HG02763 (cell line): ENCODE results near the gene PDSS1.

Source experiments
- ATAC-seq: cut with Tn5 transposase; IDR thresholded peaks from one replicate; pipeline ENCODE4 v1.9.1; 2021; ENCODE audit warnings: mild to moderate bottlenecking, moderate library complexity; ENCODE audit not compliant: unreplicated experiment

PDSS1 gene

DNA sequence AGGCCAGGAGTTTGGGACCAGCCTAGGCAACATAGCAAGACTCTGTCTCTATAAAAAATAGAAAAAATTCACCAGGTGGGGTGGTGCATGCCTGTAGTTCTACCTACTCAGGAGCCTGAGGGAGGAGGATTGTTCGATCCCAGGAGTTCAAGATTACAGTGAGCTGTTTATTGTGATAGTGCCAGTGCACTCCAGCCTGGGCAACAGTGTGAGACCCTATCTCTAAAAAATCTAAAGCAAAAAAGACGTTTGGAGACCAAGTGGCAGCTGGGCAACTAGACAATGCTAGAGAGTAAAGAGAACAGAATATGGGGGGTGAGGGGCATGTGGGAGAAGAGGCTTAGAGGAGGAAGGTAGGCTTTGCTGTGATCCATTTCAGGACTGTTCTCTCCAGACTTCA, 1.4 kb downstream of the PDSS1 start:
- no peak for ATAC-seq

DNA sequence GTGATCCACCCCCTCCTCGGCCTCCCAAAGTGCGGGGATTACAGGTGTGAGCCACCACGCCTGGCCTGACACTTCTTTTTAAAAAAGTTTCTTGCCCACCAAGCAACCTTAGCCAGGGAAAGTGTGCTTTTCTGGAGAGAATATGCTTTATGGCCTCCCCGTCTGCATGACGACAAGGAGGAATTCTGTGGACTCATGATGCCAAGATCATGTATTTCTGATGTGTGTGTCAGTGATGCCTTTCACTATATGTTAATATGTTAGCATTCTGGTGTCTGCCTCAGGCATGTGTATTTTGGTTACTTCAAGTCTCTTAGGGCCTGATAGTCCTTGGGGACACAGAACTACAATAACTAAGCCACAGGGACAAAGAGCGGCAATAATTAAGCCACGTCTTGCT, 2.1 kb downstream of the PDSS1 start:
- ATAC-seq: no peak

DNA sequence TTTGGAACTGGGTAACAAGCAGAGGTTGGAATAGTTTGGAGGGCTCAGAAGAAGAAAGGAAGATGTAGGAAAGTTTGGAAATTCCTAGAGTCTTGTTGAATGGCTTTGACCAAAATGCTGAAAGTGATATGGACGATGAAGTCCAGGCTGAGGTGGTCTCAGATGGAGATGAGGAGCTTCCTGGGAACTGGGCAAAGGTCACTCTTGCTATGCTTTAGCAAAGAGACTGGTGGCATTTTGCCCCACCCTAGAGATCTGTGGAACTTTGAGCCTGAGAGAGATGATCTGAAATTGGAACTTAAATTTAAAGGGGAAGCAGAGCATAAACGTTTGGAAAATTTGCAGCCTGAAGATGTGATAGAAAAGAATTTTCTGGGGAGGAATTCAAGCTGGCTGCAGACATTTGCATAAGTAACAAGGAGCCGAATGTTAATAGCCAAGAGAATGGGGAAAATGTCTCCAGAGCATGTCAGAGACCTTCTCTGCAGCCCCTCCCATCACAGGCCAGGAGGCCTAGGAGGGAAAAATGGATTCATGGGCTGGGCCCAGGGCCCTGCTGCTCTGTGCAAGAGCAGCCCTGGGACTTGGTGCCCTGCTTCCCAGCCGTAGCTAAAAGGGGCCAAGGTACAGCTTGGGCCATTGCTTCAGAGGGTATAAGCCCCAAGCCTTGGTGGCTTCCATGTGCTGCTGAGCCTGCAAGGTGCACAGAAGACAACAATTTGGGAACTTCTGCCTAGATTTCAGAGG, 3.6 kb downstream of the PDSS1 start:
- no peak for ATAC-seq

DNA sequence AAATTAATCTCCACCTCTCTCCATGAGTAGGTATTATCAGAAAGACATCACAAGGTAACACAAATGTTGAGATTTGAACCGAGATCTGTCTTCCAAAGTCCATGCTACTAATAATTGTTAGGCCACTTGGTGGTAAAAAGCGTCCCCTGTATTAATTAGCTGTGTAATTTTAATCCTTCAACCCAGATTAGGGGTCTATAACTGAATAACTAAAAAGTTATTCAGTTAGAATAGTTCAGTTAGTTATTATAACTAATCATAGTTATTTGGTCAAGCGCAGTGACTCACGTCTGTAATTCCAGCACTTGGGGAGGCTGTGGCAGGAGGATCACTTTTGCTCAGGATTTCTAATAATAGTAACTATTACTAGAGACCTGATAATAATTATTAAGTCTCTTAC, 5.6 kb downstream of the PDSS1 start:
- no peak for ATAC-seq

DNA sequence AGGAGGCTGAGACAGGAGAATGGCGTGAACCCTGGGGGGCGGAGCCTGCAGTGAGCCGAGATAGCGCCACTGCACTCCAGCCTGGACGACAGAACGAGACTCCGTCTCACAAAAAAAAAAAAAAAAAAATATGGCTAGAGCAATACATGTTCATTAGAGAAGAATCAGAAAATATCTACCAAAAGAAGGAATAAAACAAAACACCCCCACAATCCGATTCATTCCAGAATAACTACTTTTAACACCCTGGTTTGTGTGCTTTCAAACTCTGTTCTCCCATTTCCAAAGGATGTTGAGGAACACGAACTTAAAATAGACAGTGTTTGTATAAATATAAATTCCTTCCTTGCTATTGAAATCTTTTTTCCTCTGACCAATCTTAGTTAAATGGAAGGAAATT, 6.5 kb downstream of the PDSS1 start:
- ATAC-seq: no peak

DNA sequence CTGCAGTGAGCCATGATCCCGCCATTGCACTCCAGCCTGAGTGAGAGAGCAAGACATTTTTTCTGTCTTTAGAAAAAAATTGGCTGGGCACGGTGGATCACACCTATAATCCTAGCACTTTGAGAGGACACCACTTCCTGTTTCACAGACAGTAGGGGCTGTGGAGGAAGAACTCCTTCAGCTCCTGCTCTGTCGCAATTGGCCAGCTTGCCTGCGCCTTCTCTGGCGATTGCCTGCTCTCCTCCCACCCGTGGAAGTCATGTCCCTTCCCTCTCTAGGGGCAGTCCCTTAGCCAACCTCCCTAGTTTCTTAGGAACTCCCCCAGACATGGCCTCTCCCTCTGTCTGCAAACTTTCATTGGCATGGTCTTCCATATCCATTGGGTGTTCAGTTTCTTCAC, 8.7 kb downstream of the PDSS1 start:
- ATAC-seq: no peak

DNA sequence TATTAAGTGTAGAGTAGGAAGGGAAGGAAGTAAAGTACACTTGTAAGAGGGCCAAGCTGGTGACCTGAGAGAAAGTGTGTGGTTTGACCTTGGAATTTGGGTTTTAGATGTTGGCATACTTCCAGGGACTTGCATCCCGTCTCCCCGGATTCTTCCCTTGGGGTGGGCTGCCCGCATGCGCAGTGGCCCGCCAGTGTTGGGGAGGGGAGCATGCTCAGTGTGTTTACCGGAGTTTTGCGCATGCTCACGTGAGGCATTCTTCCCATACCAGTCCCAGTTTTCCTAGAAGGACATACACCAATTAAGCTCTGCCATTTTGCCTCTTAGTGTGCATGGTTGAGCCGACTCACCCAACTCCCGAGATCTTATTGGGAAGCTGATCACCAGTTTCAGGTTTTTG, 9.4 kb downstream of the PDSS1 start:
- ATAC-seq: no peak

DNA sequence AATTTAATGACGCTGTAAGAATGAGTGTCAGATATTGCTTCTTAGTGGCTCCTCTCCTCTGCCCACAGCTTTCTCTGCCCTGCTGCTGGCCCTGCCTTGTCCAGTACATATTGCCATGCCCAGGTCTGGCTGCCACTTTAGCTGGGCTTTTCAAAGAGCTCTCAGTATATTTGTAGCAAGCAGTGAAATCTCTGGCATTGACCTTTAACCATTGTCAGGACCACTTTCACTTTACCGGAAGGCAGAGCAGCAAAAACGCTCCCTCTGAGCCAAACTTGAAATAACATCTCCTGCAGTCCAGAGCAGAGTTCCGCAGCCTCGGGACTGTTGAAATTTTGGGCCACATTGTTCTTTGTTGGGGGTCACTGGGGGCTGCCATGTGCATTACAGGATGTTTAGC, 13.8 kb downstream of the PDSS1 start:
- ATAC-seq: no peak

DNA sequence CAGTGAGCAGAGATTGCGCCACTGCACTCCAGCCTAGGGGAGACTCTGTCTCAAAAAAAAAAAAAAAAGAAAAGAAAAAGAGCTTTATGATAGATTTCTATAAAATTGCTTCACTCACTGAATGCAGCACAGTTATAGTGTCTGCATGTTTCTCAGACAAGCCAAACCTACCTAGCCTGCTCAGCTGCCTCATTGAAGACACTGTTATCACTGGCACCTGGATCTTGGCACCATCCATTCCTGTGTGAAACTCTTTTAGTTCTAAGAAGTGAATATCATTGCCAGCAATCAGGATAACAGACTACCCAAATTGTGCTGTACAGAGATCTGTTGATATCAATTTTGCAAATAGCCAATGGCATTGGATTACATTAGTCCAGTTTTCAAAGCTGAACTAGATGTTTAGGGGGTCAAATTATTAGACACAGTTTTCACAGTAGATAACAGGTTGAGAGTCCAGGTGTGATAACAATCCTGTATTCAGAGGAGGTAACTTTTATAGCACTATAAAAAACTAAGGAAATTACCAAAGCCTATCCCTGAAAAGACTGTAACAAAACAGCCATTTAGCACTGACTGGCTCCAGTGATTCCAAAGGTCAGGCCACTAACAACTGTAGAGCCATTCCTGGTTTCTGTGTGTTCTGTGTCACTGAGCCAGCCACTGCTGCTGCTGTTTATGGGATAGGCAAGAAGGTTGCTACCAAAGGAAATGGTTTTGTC, 17.1 kb downstream of the PDSS1 start:
- ATAC-seq: no peak

DNA sequence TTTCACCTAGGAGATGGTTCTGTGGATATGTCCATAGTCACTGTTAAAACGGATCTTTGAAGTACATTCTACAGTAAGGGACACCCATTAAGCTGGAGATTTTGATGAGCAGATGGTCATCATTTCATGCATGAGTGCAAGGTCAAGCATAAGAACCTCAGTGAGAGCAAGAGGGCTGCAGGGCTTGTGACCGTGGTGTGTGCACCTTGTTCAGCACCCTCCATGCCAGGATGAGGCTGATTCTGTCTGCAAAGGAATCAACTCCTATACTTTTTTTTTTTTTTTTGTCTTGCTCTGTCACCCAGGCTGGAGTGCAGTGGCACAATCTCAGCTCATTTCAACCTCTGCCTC, 17.6 kb downstream of the PDSS1 start:
- ATAC-seq: no peak

DNA sequence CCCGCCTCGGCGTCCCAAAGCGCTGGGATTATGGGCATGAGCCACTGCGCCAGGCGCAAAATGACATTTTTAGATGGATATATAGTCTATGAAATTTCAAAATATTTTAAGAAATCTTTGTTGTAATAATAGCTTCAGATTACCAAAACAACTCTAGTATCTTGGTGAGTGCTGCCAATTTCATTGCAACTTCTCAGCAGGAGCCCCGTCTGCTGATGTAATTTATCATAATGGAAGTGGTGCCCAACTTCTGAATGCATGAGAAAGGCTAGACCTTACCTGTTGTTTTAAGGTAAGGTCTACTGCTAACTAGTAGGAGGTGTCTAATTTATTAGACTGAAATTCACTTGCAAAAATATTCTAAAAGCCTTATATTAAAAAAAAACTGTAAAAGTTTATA, 20.0 kb downstream of the PDSS1 start:
- no peak for ATAC-seq

DNA sequence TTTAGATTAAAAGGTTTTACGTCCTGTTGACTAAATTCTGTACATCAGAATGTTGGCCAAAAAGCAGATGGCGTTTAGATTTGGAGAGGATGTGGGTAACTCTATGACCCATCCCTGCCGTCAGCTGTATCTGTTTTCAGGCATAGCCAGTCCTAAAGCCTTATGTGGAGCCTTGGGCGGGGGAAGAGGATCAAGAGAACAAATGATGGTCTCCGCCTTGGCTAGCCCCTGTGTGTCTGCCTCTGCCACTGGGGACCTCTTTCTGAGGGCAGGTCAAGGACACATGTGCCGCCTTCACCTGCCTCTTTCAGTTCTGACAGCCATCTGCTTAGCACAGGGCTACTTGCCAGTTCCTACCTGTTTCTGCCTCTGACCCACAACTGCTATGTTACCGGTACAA, 24.1 kb downstream of the PDSS1 start:
- ATAC-seq: no peak

DNA sequence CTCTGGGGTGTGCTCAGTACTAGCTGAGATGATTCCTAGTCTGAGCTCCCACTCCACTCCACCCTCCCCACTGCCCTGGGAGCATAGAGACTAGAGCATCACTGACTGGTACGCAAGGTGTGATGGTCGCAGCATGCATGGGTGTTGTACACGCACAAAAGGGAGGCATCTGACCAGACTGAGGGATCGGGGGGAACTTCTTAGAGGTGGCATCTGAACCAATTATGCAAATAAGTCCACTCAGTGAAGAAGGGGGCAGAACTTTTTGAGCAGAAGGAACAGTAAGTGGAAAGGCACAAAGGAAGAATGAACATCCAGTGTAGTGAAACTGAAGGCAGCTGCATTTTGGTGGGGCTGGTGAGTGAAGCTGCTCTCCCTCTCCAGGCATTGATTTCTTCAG, 25.5 kb downstream of the PDSS1 start:
- no peak for ATAC-seq

DNA sequence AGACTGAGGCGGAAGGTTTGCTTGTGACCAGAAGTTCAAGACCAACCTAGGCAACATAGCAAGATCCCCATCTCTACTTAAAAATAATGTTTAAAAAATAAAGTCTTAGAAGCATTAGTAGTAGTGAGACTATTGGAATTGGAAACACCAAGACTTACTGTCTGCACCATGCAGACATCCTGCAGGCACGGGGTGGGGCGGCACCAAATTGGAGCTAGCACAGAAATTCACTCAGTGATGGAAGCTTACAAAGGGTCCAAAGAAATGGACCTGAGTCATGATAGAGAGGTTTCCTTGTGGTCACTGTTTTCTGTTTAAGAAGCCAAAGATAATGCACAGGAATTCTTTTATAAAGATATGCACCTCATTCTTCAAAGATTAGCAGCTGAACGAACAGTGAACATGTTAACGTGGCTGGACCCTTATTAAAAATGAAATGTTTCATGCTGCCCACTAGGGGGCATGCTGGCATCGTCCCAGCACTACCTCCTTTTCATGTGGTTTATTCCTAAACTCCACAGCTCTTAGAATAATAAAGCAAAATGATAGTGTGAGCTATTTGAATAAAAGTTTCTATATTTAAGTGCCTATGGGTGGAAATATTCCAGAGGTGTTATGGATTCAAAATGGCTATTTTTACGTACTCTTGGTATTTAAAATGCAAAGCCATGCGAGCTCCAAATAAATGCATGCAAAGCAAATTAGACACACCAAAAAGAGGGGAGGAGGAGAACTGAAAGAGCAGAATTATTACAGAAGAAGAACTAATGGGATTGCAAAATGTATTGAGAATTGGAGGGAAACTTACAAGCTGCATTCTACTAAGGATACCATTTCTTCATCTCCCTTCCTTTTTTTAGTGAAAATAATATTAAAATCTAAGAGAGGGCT, 28.6 kb downstream of the PDSS1 start:
- ATAC-seq: no peak

DNA sequence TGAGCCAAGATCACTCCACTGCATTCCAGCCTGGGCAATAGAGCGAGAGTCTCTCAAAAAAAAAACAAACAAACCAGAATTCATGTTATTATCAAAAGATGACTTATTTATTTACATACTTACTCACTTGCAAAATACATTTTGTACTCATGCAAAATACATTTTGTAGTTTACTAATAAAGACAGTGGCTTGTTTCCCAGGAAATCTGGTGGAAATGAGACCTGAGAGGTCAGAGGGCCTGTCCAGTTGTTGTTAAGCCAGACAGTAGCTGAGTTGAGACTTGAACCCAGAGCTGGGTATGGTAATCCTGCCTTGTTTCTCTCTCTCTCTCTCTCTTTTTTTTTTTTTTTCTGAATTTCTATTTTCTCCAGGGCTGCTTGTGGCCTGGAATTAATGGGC, 29.5 kb downstream of the PDSS1 start:
- ATAC-seq: no peak

DNA sequence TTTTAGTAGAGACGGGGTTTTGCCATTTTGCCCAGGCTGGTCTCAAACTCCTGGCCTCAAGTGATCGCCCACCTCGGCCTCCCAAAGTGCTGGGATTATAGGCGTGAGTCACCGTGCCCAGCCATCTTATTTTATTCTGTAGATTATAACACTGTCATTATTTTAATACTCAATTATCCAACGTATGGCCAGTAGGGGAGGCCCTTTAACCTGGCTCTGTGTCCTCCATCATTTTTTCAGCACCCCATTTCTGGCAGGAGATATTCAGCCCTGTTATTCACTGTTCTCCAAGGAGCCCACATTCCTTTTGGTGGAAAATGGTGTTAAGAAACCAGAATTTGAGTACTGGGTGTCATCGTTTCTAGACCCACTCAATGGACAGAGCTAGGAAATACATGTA, 31.5 kb downstream of the PDSS1 start:
- no peak for ATAC-seq

DNA sequence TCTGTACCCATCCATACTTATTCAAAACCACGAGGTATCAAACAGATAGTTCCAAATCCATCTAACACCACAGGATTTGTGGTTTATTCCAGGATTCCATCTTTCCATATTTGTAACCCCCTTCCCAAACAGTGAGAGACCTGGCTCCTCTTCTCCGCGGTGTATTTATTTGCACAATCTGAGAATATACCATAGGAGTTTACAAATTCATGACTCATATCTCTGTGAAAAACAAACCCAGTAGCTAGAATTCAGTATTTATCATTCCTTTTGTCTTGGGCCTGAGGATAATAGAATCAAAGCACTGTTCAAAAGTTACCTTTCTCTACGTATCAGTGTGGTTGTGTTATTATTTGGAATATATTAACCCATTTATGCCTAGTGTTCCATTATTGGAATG, 31.9 kb downstream of the PDSS1 start:
- ATAC-seq: no peak

DNA sequence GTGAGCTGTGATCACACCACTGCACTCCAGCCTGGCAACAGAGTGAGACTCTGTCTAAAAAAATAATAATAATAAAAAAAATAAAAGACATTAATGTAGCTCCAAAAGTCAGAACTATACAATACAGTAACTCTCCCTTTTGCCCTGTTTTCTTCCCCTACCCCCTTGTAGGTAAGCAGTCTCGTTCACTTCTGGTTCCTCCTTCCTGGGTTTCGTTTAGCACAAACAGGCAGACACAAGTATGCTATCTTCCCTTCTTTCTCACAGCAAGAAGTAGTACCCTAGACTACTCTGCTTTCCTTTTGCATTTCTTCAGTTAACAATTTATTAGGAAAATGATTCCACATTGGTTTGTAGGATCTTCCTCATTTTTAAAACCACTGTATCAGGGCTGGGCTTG, 33.1 kb downstream of the PDSS1 start:
- no peak for ATAC-seq

DNA sequence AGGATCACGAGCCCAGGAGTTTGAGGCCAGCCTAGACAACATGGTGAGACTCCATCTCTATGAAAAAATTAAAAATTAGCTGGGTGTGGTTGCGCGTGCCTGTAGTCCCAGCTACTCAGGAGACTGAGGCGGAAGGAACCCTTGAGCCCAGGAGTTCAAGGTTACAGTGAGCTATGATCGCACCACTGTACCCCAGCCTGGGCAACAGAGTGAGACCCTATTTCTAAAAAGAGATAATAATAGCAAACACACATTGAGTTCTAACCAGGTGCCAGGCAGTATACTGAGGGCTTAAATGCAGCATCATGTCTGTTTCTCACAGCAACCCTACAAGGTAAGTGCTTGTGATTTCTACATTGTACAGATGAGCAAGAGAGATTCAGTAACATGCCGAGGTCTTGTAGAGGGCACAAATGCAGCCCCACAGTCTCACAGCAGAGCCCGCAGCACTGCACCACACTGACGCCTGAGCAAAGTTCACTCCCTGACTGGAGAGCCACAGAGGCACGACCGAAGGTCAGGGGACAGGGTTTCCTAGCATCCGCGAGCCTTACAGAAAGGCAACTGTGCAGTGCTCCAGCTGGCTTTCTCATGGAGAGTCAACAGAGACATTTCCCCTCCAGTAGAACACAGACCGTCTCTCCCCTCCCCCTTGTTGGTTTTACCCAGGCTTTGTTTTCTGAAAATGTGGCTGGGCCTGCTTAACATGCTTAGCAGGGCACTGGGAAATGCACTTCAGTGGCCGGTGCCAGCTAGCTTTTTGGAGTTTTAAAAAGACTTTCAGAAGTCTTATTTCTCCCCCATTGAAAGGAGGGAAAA, 36.5 kb downstream of the PDSS1 start:
- no peak for ATAC-seq

DNA sequence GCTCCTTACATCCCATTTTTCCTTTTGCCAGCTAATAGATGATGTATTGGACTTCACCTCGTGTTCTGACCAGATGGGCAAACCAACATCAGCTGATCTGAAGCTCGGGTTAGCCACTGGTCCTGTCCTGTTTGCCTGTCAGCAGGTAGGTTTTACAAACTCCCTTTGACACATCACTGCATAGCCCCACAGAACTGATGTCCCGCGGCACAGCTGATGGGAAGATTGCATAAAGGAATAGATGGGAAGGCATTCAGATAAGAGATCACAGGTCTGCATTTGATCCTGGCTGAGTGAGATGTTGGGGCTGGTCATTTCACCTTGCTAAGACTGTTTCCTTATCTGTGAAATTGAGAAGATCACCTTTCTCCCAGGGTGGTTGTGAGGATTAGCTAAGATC, 37.9 kb downstream of the PDSS1 start:
- ATAC-seq: no peak

DNA sequence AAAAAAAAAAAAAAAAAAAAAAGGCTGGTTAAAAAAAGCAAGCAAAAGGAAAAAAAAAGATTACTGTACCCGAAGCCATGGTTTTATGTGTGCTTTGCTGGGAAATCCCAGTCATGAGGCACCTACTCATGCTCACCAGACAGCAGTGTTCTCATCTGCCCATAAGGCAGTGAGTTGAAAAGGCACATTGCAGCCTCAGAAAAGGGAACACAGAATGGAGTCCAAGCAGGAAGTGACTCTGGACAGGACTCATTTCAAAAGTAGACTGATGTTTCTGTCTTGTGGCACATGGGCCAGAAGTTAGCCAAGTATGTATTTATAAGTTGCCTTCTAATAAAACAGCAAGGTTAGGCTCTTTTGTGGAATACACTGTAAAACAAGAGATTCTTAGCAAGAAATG, 40.2 kb downstream of the PDSS1 start:
- ATAC-seq: peak; percentile 75
